ENCODE measurements around the gene MAN2A1.

The MAN2A1 gene

DNA sequence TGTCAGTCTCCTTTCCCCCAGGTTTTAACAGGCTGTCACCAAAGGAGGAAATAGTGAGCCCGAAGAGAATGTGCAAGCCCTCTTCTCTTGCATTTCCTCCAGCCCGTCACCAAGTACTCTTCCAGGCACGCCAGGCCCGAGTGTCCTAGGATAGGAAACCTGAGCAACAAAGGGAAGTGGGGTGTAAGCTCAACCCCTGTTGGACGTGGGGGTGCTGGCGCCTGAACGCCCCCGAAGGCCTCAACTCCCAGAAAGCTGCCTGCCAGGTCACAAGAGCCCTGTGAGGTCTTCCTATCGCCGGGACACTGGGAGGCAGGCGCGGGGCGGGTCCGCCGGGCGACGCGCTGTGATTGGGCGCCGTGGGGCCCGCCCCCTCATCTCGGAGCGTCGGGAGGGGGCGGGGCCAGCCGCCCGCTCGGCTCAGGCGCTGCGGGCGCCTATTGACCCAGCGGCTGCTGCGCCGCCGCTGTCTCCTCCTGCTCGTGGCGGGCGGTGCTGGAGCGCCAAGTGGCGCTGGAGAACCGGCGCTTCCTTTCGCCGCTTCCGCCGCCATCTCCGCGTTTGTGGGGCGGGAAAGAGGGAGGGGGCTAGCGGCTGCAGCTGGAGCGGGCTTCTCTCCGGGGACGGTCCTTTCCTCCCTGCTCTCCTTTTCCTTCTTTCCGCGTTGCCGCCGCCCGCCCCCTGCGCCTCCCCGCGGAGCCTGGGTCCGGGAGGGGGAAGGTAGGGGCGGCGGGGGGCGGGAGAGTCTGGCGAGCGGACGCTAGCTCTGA lies 572 bp upstream of the MAN2A1 start:
- peak overlapping the region; percentile 75 for H3K4me3 ChIP-seq (ENCODE audit: control insufficient read depth, low read depth, low read length)
- TF ChIP-seq, protein P1, sequence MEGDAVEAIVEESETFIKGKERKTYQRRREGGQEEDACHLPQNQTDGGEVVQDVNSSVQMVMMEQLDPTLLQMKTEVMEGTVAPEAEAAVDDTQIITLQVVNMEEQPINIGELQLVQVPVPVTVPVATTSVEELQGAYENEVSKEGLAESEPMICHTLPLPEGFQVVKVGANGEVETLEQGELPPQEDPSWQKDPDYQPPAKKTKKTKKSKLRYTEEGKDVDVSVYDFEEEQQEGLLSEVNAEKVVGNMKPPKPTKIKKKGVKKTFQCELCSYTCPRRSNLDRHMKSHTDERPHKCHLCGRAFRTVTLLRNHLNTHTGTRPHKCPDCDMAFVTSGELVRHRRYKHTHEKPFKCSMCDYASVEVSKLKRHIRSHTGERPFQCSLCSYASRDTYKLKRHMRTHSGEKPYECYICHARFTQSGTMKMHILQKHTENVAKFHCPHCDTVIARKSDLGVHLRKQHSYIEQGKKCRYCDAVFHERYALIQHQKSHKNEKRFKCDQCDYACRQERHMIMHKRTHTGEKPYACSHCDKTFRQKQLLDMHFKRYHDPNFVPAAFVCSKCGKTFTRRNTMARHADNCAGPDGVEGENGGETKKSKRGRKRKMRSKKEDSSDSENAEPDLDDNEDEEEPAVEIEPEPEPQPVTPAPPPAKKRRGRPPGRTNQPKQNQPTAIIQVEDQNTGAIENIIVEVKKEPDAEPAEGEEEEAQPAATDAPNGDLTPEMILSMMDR (conservative IDR thresholded peaks at IDR 0.05; ENCODE audit: control insufficient read depth, insufficient read depth, low read depth, low read length): no peak
- peak; percentile 81 for DNase-seq (ENCODE audit: low read depth)

DNA sequence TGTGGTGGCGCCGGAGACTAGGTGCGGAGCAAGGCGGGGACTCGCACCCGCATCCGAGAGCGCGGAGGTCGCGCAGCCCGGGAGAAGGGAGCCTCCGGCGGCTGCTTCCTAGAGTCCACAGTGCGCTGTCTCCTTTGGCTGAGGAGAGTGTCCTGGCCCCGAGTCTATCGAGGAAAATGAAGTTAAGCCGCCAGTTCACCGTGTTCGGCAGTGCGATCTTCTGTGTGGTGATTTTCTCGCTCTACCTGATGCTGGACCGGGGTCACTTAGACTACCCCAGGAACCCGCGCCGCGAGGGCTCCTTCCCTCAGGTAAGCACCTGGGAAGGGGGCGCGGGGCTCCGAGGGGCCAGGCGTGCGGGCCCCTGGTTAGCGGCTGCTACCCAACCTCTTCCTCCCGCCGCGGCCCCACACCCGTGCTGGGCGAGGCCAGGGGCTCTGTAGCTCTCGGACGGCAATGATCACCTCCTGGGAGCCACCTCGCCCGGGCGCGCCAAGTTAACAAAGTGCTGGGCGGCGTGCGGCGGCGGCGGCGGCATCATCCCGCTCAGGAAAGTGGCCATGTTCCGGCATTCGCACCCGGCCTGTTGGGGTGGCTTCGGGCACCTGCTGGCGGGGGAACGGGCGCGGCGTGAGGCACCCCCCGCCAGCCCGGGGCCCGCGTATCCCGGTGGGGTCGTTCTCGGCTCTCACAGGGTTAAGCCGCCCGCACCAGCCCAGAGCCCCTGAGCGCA lies 681 bp downstream of the MAN2A1 start:
- peak overlapping the region; percentile 75 for H3K4me3 ChIP-seq (ENCODE audit: control insufficient read depth, low read depth, low read length)
- peak; percentile 31 for DNase-seq (ENCODE audit: low read depth)
- TF ChIP-seq, protein P1 (conservative IDR thresholded peaks at IDR 0.05; ENCODE audit: control insufficient read depth, insufficient read depth, low read depth, low read length): no peak

DNA sequence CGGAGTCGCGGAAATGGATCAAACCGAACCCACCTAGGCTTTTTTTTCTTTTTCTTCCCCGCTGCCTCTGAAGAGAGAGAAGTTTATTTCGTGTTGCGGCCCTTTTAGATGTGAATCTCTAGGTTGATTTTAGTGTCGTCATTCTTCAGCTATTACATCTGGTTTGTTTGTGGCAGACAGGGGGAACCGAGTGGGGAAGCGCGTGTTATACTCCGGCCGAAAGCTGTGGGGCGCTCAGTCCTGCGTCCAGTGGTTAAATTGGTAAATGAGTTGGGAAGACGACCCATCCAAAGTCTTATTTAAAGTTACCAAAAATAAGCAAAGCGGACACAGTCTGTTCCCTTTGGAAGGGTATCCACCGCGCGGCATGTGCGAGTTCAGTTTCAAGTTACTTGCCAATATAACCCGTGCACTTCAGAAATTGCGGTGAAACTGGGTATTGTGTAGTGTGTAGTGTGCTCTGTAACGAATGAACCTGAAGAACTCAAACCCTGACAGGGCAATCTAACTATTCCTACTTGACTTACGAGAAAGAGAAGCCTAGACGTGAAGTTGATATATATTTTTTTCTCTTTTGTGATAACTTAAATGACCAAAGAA lies 1.3 kb downstream of the MAN2A1 start:
- TF ChIP-seq, protein P1 (conservative IDR thresholded peaks at IDR 0.05; ENCODE audit: control insufficient read depth, insufficient read depth, low read depth, low read length): peak; percentile 81
- peak; percentile 88 for DNase-seq (ENCODE audit: low read depth)
- peak overlapping the region; percentile 75 for H3K4me3 ChIP-seq (ENCODE audit: control insufficient read depth, low read depth, low read length)

- peak; percentile 83 for DNase-seq (ENCODE audit: low read depth)
- no peak overlapping the region for H3K4me3 ChIP-seq (ENCODE audit: control insufficient read depth, low read depth, low read length)
- TF ChIP-seq, protein P1 (conservative IDR thresholded peaks at IDR 0.05; ENCODE audit: control insufficient read depth, insufficient read depth, low read depth, low read length): no peak
These were observed 2.3 kb downstream of the MAN2A1 start for GRCh38 chr5:109691996-109692395.

- no peak for DNase-seq (ENCODE audit: low read depth)
- H3K4me3 ChIP-seq (ENCODE audit: control insufficient read depth, low read depth, low read length): no peak overlapping the region
- TF ChIP-seq, protein P1 (conservative IDR thresholded peaks at IDR 0.05; ENCODE audit: control insufficient read depth, insufficient read depth, low read depth, low read length): no peak
These were observed 3.1 kb downstream of the MAN2A1 start for GRCh38 chr5:109692852-109693251.

GRCh38 chr5:109693535-109694400 lies 4.0 kb downstream of the MAN2A1 start:
- peak; percentile 56 for DNase-seq (ENCODE audit: low read depth)
- TF ChIP-seq, protein P1 (conservative IDR thresholded peaks at IDR 0.05; ENCODE audit: control insufficient read depth, insufficient read depth, low read depth, low read length): no peak
- no peak overlapping the region for H3K4me3 ChIP-seq (ENCODE audit: control insufficient read depth, low read depth, low read length)
